GM10847 (cell line): ENCODE results near the gene NAV2.

ENCODE experiments used
- POLR2A ChIP-seq: IDR thresholded peaks from 2 replicates; pipeline ENCODE4 v1.6.1; 2011; ENCODE audit not compliant: insufficient read length; ENCODE audit errors: extremely low read depth

Gene NAV2

DNA sequence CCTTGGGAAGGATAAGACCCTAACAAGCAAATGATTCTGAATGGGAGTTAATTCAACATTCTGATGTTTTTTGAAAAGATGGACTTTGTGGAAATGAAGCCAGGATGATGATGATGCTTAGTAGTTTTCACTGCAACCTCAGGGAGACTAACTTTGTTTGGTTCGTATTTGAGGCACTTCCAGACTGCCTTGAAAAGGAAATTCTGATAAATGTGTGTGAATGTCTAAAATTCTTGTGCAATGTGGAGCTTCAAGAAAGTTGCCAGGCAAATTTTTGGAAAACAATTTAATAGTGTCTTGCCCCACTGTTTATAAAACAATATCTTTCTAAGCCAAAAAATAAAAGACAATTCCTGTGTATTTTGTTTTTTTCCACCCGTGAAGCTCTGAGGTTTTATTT is 11.2 kb upstream of the NAV2 start:
- TF ChIP-seq POLR2A = no peak

DNA sequence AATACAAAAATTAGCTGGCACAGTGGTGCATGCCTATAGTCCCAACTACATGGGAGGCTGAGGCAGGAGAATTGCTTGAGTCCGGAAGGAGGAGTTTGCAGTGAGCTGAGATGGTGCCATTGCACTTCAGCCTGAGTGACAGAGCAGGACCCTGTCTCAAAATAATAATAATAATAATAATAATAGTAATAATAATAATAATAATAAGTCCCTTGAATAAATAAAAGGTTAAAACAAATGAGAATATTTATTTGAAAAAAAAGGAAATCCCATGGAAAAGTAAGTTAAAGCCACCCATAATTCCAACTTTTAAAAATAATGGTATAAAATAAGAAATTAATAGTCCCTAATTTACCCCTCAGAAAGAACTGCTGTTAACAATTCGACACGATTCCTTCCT is 10.0 kb upstream of the NAV2 start:
- TF ChIP-seq POLR2A = no peak

GRCh38 chr11:19703211-19703610 is 9.4 kb upstream of the NAV2 start:
- no peak for TF ChIP-seq POLR2A

DNA sequence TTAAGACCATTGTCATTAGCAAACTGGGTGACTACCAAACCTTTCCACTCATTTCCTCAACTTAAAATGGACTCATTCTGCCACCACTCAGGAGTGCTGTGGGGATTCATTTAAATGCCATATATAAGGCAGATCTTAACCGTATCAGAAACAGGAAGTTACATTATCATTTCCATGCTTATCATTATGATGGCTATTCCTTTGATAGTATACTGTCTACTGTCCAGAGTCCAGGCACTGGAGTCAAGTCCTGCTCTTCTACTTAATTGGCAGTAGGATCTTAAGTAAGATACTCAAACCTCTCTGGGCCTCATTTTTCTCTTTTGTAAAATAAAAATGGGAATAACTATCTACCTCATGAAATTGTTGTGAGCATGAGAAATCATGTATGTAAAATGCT is 8.4 kb upstream of the NAV2 start:
- TF ChIP-seq POLR2A = no peak

- TF ChIP-seq POLR2A = no peak
Observed at GRCh38 chr11:19705936-19706335, 6.7 kb upstream of the NAV2 start.

DNA sequence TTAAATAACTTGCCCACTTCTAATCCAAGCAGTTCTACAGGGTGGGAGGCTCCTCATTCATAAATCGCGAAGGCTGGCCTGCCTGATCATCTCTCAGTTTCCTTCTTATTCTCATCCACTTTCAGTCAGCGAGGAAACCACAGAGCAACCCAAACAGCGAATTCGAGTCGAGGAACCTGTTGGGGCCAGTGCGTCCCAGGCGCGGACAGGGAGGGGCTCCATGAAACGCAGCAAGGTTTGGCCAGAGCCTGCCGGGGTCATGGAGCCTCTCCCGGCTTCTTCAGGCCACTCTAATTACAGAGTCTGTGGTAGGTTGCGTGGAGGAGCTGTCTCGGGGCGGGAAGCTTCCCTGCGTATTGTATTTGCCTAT is 741 bp upstream of the NAV2 start:
- TF ChIP-seq POLR2A = no peak

GRCh38 chr11:19713196-19714021 is 772 bp downstream of the NAV2 start:
- TF ChIP-seq POLR2A = no peak

- no peak for TF ChIP-seq POLR2A
Observed at GRCh38 chr11:19714022-19714386, 1.4 kb downstream of the NAV2 start.

DNA sequence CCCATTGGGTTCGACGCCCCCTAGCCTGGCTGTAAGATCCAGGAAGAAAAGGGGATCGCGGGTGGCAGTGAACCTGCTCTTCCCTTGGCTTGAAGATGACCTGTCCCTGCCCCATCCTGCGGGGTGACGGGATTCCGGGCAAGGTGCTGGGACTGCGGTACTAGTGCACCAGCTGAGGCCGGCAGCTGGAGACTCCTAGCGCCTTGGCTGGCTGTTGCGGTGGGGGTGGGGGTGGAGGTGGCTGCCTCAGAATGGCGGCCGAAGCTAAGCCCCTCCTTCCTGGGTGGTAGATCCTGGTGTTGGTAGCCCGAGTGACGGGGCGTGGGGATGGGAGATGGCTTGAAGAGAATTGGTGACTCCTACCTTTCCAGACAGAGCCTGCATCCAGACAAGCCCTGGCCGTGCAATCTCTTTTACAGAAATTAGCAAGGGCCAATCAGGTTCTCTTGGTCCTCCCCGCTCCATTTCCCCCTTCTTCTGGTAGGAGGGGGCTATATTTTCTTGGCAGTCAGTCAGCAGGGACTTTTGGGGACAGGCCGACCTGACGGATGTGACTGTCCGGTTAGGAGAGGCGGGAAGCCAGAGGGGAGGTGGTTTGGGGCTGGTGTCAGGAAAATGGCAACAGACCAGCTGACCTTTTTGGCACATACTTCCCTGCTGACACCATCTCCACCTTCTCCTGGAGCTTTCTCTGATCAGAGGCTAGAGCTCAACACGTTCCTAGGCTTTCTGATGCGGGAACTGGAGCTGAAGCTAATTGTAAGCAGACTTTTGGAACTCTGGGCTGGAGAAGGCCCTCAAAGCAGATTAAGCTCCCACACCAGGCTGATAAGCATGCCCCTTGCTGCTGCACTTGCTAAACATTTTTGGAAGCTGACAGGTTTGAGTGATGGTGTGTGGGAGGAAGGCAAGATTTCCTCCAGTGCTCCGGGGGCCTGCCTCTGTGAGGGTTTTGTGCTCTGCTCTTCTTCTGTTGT is 2.0 kb downstream of the NAV2 start:
- no peak for TF ChIP-seq POLR2A

DNA sequence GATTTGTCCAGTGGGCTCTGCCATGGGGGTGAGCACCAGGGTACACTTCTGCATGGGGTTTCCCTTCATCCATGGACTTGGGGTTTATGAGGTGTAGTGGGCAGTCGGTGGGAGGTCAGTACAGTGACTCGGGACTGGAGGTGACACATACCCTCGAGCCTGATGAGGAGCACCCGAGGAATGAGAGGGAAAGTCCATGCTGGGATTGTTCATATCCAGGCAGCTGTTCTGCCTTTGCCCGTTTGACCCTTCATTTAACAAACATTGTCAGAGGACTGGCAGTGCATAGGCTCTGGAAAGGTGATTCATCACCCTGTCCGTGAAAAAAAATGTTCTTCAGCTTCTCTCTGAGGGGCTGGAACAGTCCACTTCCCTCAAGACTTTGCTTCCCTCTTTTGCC is 2.7 kb downstream of the NAV2 start:
- no peak for TF ChIP-seq POLR2A

GRCh38 chr11:19718051-19718450 is 5.4 kb downstream of the NAV2 start:
- TF ChIP-seq POLR2A = no peak

GRCh38 chr11:19718951-19719350 is 6.3 kb downstream of the NAV2 start:
- TF ChIP-seq POLR2A = no peak

GRCh38 chr11:19719960-19720359 is 7.3 kb downstream of the NAV2 start:
- TF ChIP-seq POLR2A = no peak

DNA sequence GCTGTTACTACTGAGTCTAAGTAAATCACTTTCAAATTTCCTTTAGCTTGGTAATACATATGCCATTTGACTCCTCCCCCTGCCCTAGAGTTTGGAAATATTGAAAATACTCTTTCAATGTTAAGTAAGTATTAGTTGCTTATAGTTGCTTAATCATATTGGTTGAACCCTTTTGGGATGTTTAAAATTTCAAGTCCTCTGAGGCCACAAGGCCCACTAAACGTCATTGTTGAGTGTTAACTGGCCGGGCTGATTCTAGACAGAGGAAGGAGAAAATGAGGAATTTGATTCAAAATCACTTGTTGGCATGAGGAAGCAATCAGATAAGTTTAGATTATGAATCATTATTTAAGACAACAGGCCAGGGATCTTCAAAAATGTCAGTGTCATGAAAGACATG is 8.5 kb downstream of the NAV2 start:
- no peak for TF ChIP-seq POLR2A

DNA sequence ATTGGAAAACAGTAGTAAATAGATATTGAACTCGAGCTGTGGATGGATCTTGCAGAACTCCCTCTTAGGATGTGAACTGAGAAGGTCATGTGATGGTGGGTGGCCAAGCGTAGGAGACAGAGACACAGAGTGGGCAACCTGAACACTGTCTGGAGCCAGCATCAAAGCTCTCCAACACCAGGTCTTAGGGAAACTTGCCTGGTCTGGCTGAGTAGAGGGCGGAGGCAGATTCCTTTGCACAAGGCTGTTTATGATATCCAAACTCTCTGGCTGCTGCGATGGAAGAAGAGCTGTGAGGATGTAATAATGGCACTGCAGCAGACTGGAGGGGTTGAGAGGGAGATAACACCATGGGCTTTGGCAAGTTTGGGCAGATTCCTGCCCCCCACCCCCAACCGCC is 10.1 kb downstream of the NAV2 start:
- no peak for TF ChIP-seq POLR2A
